Suppressor macrophage (primary cell): ENCODE measurements around the gene FSIP1.

Experiments
- DNase-seq, 4 experiments: peaks; one replicate each; pipeline ENCODE4 v3.0.0-alpha.2; 2020 to 2022

The FSIP1 gene

DNA sequence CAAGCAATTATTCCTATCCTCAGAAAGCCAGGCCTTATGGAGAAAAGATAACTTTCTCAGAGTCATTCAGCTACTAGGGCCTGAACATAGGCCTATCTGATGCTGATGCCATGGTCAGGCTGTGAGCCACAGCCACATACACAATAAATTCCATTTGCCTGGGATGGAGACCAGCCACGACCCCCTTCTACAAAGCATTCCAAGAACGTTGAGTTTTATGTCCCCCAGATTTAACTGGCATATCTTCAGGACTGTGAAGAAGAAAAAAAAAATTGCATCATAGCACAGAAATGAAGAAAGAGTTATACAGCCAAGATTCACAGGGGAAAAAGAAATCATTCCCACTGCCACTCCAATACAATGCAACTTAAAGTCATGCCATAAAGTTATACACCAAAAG is 101.8 kb downstream of the FSIP1 start:
- DNase-seq, result no peak

DNA sequence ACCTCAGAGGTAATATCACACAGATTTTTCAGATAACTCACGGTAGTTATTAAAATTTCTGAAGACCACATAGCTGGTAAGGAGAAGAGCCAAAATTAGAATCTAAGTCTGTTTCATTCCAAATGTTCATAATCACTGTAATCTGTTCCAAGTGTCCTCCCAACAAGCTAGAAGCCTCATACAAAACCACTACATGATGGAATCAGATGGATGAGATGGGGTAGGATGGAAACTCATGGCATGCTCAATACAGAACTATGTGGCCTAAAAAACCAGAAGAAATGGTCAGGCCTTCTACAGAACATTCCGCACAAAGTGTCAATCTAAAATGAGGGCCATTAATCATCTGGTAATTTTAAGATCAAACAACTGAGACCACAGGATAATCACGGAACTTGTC is 110.0 kb downstream of the FSIP1 start:
- no peak for DNase-seq

DNA sequence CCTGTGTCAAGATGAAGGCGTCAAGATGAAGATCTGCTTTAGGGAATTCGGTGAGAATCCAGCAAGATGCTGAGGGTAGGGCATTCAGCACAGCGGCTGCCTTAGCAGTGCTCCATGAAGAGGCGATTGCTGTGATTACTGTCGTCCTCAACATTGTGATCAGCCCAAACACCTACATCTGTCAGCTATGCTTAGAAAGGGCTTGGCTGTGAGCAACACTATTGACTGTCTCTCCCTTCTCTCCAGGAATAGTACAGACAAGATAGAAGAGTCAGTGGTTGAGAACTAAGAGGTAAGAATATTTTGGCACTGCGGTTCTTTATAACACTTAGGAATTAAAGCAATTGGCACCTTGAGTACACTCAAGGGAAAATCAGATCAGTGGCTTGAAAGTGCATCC is 110.5 kb downstream of the FSIP1 start:
- DNase-seq, result no peak

DNA sequence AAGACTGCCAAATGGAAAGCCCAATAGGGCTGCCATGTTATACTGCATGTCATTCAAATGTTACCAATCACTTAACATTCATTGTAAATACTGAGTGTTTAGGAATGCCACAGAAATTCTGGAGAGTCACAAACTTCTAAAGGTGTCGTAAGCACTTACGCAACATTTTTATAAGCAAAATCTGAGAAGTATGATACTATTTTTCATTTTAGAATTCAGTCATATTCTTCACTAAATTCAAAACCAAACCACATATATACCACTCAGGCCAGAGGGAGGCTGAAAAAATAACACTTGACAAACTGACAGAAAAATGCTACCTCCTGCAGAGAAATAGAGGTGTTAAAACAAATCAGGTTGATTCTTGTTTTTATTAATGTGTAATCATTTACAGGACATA is 112.0 kb downstream of the FSIP1 start:
- no peak for DNase-seq

DNA sequence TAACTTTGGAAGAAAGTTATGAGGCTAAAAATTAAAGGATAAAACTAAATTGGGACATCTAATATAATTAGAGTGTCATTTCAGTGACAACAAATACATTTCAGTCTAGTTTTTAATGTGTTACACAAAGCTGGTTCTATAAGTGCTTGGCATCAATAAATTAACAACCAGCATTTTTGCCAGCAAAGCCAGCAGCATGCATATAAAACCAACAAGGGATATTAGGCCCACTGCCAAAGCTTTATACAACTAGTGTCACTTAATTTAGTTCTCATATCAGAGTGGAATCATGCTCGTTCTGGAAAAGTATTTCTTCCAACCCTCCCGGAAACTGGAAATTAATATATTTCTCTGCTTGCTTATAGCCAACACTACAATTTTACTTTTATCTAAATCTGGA is 113.0 kb downstream of the FSIP1 start:
- no peak for DNase-seq

DNA sequence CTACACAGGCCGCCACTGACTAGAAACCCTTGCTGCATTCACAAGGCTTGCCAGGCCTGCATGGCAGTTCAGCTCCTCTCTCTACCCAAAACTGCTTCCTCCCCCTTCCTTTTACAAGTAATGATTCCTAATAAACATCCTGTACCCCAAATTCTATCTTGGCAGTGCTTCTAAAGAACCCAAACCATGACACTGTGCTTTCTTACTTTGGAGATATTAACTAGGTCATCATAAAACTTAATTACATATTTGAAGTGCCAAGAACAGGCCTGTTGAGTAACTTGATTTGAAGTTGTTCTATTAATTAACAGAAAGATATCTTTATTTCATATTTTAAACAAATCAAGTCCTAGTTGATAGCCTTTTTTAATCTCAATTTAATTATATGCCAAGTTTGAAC is 113.4 kb downstream of the FSIP1 start:
- no peak for DNase-seq

DNA sequence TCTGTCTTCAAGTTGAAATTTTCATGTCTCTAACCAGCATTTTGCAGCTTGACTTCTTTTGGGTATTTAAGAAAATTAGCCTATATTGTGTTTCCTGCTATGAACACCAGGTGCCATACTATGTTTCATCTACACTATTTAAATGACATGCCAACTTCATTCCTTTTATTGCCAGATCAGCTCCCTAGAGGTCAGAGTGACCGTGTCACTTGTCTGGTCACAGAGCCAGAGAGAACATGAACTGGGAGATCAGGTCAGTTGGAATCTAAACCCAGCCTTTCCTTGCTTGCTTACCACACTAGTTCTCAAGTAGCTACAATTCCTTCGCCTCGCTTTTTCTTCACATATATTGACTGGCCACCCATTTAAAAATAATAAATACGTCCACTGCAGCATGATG is 114.2 kb downstream of the FSIP1 start:
- DNase-seq, result no peak

DNA sequence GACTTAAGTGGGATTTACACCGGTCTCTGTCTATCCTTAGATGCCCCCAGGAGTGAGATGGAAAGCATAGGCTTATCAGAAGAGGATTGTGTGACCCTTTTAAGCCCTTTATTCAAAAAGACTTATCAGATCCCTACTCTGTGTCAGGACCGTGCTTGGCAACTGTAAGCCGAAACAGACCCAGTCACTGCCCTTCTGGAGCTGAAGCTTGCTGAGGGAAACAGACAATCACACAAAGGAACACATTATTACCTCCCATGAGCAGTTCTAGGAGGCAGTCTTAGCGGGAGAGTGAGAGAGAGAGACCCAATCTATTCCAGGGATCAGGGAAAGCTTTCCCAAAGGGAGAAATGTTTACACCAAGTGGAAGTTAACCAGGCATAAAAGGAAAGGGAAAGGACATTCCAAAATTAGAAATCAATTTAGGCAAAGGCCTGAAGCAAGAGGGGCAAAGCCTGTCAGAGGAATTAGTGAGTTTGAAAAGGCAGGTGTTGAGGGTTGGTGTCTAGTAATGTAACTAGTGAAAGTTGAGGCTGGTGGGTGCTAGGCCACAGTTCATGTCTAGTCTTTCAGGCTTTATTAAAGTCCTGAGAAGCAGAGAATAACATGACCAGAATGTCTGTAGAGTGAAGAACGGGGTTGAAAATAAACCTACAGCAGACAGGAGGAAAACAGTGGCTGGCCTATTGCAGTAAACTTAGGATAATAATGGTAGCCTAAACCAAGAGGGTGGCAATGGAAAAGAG is 115.1 kb downstream of the FSIP1 start:
- no peak for DNase-seq

DNA sequence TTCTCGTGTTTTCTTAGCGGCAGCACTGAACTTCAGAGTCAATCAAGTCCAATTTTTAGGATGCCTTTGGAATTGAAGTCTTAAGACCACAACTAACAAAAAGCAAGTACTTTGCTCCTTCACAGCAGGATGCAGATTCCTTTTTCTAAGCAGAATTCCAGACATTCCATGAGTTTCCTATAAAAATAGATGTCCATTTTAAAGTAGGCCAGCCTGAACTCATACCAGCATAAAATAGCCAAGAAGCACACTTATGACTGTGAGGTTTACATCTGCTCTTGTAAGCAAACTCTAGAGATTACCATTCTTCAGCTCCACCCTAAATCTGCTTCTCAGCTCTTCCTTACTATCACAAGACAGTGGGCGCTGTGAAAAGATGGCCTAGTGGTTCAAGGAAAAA is 116.0 kb downstream of the FSIP1 start:
- no peak for DNase-seq

DNA sequence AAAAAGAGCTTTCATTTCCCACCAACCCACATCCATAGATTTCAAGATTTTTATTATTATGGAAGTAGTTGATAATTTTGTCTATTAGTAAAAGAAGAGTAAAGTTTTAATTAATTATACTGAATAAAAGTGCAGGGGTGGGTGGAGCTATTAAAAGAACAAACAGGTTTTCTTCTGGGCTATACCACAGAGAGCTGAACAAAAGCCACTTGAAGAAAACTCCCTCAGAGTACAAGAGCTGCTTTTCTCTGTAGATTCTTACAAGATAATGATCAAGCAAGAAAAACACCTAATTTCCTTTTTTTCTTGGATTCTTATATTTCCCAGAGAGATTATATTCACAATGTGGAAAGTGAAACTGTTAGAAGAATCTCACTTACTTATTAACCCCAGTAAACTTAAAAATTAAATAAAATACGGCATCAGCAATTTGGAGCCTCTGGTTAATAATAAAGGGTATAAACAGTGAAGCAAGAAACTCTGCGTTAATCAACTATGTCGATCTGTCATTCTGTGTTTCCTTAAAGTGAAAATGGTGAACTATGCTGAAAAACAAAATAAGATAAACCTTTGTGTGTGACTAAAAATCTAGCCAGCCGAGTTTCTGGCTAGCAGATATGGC is 116.9 kb downstream of the FSIP1 start:
- DNase-seq, result no peak

DNA sequence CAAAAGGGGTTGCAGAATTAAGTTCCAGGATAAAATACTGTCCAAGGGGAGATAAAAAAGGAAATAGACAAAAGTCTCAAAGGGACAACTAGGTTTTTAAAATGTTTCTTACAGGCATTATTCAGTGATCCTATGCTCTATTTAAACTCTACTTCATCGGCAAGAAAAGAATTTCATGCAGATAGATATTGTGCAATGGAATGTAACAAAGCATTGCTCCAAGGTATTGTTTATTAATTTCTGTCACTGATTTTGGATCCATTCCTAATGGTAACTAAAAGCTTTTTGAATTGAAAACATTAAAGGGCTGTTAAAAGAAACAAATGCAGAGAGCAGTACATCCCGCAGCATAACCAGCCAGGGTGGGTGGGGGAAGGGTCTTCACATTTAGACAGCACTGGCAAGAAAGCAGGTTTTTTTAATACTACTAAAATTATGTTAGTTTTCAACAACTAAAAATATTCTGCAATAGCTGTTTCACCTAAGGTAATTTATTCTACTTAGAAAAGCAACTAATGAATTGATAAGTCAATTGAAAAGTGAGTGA is 118.9 kb downstream of the FSIP1 start:
- DNase-seq, result no peak

DNA sequence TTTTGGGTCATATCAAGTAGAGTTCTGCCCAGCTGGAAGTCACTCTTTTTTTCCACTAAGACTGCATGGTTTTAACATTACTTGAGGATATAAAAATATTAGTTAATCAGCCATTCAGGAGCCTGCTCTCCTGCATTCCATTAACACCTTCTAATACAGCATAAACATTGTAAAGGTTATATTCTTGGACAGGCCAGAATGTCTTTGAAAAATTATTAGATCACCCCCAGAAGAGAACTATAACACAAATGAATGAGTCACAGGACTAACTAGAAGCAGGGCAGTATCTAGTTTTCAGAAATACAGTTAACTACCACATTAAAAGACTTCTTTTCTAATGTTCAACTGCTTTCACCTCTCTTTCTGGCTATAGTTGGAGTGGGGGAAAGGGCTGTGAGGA is 120.9 kb downstream of the FSIP1 start:
- DNase-seq, result no peak

DNA sequence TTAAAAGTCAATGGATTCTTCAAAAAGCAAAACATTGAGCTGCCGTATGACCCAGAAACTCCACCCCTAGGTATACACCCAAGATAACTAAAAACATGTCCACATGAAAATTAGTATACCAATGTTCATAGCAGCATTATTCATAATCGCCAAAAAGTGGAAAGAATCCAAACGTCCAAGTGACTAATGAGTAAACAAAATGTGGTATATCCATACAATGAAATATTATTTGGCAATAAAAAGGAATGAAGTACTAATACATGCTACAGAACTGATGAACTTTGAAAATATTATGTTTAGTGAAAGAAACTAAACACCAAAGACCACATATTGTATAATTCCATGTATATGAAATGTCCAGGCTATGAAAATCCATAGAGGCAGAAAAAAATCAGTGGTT is 123.9 kb downstream of the FSIP1 start:
- DNase-seq, result no peak

DNA sequence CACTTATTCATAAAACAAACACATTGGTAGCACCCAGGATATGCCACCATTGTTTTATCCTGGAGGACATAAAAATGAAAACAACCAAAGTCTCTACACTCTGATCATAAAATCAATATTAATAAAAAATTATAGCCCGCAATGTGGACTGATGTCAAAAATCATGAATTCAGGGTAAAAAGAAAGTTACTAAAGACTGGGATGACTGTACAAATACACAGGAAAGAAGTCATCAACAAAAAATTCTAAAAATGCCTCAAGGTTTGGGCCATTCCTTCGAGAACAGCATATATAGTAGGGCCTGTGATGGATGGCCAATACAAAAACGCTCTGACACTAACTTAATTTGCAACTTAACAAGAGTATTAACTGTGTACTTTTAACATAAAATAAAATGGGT is 125.0 kb downstream of the FSIP1 start:
- DNase-seq, result no peak

DNA sequence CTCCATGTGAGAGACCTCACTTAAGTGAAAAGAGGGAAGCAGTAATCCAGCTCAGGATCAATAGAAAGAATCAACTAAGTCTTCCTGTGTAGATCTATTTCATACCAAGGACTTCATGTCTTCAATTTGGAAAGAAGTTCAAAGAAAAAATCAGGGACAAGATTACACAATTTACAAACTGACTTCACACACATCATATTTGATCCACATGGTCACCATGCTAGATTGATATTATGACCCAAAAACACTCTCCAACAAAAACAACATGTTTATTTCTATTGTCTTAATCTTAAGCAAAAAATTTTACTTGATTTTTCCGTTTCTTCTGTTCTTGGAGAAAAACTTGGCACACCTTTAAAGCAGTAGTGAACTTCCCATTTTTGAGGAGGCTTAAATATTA is 125.5 kb downstream of the FSIP1 start:
- no peak for DNase-seq

DNA sequence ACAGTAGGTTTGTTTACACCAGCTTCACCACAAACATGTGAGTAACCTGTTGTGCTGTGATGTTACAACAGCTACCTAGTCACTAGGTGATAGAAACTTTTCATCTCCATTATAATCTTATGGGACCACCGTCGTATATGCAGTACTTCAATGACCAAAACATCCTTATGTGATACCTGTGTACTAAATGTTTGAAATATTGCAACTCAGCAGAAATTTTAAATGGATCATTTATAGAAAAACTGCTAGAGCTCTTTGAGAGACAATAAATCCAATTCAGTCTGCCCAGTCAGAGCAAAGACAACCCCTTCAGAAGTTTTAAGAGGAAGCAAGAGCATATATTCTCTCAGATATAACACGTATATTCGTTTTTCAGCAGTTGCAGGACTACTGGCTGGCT is 128.3 kb downstream of the FSIP1 start:
- no peak for DNase-seq

DNA sequence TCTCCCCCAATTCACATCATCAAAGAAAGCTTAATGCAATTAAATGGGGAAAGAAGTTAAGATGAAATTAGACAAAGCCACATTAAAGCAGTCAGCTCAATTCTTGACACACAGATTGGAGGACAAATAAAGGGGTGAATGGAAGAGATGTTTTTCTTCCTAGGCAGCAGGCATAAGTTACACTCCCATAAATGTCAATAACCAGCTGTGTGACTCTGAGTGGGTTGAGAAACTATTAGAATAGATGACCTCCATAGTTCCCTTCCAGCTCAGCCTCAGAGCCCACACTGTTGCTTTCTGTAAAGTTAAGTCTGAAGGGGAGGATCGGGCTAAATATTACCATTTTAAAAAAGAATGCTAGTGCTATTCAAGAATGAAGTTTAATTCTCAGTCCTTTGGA is 130.8 kb downstream of the FSIP1 start:
- no peak for DNase-seq

DNA sequence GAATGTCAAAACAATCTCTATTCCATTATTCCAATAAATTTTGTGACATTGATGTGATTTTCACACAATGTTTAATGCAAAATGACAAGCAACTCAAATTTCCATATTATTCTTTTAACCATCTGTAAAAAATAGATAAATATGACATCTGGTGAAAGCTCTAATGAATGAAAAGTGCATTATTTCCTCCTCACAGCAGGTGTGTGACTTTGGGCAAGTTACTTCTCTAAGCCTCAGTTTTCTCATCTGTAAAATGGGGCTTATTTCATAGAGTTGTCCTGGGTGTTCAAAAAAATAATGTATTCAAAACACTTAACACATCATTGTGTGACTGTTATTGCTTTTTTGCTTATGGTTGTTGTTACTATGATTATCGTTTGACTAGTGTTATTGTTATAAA is 131.3 kb downstream of the FSIP1 start:
- DNase-seq, result no peak

DNA sequence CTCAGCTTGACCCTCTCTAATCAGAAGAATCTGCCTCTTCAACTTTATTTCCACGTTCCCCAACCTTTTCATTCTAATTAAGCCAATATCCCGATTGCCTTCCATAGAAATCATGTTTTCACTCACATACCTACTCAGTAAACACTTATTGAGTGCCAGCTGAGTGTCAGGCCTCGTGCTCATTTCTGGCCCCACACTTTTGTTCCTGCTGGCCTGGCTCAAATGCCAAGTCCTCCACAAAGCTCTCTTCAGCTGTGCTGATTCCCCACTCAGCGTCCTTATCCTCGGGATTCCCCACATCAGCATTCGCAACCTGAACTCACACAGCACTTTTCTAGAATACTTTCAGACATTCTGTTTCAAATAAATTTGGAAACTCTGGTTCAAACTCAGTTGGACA is 132.9 kb downstream of the FSIP1 start:
- no peak for DNase-seq

DNA sequence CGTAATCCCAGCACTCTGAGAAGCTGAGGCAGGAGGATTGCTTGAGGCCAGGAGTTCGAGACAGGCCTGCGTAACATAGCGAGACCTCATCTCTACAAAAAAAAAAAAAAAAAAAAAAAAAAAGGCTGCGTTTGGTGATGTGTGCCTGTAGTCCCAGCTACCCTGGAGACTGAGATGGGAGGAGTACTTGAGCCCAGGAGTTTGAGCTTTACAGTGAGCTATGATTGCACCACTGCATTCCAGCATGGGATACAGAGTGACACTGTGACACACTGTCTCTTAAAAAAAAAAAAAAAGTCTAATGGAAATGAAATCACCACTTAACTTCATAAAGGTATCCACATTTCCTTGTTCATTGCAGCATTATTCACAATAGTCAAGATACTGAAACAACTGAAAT is 136.2 kb downstream of the FSIP1 start:
- DNase-seq, result no peak

DNA sequence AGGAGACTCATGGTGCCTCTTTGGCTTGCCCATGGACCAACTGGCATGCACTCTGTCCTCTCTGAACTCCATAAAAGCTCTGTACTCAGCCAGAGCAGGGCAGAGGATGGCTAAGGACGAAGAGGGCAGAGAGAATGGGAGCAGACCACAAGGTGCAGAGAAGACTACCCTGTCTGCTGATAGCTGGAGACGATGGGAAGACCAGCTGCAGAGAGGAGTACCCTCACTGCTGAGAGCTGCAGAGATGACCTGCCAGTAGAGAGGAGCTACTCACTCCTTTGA is 136.7 kb downstream of the FSIP1 start:
- DNase-seq, result no peak

DNA sequence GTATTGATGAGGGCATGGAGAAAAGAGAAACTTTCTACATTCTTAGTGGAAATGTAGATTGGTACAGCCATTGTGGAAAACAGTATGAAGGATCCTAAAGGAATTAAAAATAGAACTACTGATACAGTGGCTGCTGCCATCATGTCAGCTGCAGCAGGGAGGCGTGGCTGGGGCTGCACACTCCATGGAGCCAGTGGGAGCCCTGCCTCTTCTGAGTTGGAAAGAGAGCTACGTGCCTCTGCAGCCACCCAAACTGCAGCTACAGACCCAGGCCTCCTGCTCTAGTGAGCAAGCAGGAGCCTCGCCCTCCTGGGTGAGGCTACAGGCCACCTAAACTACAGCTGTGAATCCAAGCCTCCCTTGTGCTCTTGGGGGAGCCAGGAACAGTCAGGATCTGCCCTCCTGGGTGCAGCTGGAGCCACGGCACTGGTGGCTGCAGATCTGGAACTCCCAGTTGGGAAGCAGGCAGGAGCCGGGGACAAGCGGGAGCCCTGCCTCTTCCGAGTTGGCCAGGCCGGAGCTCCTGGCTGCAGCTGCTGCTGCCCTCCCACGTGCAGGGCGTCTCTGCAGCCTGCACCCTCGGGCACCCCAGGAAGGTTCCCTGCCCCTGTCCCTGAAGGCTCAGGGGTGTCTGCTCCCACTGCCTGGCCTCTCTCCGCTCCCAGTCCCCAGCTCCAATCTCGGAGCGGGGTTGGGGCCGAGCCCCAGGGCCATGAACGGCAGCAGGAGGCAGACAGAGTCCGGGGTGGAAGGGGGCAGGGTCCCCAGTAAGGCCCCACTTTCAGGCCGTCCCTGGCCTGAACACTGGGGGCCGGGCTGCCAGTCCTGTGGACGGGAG is 137.3 kb downstream of the FSIP1 start:
- no peak for DNase-seq

DNA sequence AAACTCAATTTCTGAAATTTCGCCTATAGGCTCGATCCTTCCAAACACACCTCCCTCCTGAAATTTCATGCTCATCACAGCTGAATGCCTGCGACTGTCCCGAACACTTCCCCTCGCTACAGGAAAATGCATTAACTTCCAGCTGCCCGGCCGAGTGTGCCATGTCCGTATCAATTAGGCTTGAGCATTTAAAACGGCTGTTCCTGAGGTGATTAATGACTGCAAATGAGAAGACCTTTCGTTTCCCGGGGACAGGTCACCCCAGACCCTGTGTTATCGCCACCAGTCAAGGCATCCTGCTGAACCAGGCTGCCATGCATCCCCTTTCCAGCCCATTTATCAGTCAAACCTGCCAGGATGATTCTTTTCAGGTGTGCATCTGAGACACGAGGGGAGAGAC is 138.5 kb downstream of the FSIP1 start:
- DNase-seq, result no peak

DNA sequence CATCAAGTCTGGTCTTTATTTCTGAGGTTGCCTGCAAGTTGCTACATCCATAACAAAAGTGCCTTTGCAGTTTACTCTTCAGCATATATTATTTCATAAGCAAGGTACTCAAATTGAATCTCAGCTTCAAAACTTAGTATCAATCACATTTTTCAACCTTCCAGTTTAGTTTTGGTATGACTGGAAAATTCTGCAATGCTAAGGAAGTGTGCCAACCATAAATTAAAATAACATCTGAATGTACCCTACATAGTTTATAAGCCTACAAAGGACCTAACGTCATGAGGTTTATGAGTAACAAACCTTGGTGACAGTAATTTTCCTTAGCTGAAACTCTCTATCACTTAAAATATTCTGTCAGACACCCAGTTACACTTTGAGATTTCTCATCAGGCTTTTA is 138.9 kb downstream of the FSIP1 start:
- no peak for DNase-seq
